ENCODE data around the gene SERPINA1. TPM values are rescaled to one million over a fixed set of nuclear protein-coding genes. Genes with fewer than 3 reads are reported as not detected.

The SERPINA1 gene
- total and polyA plus RNA-seq, 2 of the 13 experiments (the other 11 are each of a cell fraction or from before 2014, with no cell fraction given), result 3,266 to 11,015 TPM

DNA sequence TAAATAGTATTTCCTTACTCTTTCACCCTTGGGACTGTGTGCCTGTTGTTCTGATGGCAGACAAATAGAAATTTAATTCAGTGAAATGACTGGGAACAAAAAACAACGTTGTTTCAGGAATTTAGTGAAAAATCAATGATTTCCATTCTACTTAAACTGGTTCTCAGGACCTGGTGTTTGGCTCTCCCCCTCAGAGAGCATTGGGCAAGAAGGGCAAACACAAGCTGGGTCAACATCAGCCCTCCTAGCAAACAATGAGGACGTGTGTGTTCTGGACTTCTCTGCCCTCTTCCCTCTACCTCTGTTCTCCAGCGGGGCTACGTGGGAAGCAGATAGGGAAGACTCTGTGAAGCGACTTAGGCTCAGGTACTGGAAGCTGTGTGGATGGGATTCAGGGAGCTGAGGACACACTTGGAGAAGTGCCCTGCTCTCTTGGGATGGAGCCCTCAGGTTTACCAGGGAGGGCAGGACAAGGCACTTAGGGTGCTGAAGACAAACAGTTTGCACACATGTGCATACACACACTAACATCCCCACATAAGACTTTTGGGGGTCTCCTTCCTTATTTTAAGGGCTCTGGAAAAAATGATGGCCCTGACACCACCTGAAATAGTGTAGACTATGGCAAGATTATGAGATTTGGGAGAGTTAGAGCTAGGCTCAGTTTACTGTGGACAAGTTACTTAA is 7.6 kb upstream of the SERPINA1 start (continued):
- TF ChIP-seq KAT2B (IDR thresholded peaks at IDR 0.05; ENCODE audit: borderline replicate concordance, low read depth, low read length), result peak; percentile 28; the same call in 1 of the 2 replicates
- peak; percentile 98 for TF ChIP-seq CEBPB (IDR thresholded peaks at IDR 0.05; ENCODE audit: borderline replicate concordance, low read depth, low read length)
- 0 out of 2 replicates have a peak, but pooled peaks have one; percentile 26 for TF ChIP-seq ZNF12 (CRISPR knock-in tag; IDR thresholded peaks at IDR 0.05)
- no peak for TF ChIP-seq ZNF547 (CRISPR knock-in tag; IDR thresholded peaks at IDR 0.05)
- no peak for TF ChIP-seq PCBP1 (IDR thresholded peaks at IDR 0.05; ENCODE audit: borderline replicate concordance, low read depth, low read length)
- peak; percentile 74; the same call in 1 of the 2 replicates for TF ChIP-seq ZSCAN31 (CRISPR knock-in tag; IDR thresholded peaks at IDR 0.05; ENCODE audit: low read depth)
- TF ChIP-seq MEIS2 (CRISPR knock-in tag; IDR thresholded peaks at IDR 0.05), result peak; percentile 40; the same call in 1 of the 2 replicates
- TF ChIP-seq ARNT (IDR thresholded peaks at IDR 0.05), result no peak
- TF ChIP-seq, protein P1, sequence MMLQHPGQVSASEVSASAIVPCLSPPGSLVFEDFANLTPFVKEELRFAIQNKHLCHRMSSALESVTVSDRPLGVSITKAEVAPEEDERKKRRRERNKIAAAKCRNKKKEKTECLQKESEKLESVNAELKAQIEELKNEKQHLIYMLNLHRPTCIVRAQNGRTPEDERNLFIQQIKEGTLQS (CRISPR knock-in tag; IDR thresholded peaks at IDR 0.05), result peak; percentile 60; the same call in 1 of the 2 replicates
- TF ChIP-seq MNT (IDR thresholded peaks at IDR 0.05), result no peak
- TF ChIP-seq ATF1 (CRISPR knock-in tag; IDR thresholded peaks at IDR 0.05), result 0 out of 2 replicates have a peak, but pooled peaks have one; percentile 13
- 0 out of 2 replicates have a peak, but pooled peaks have one; percentile 25 for TF ChIP-seq MXD4 (CRISPR knock-in tag; IDR thresholded peaks at IDR 0.05)
- peak; percentile 75 for TF ChIP-seq THAP11 (CRISPR knock-in tag; IDR thresholded peaks at IDR 0.05)
- TF ChIP-seq ADNP (CRISPR knock-in tag; IDR thresholded peaks at IDR 0.05), result no peak
- TF ChIP-seq PRPF4 (IDR thresholded peaks at IDR 0.05; ENCODE audit: low read depth, low read length, poor library complexity, severe bottlenecking), result no peak
- peak; percentile 81 for TF ChIP-seq MEF2D (CRISPR knock-in tag; IDR thresholded peaks at IDR 0.05)
- peak; percentile 72; the same call in 1 of the 2 replicates for TF ChIP-seq SALL2 (CRISPR knock-in tag; IDR thresholded peaks at IDR 0.05)
- peak; percentile 44; the same call in 1 of the 2 replicates for TF ChIP-seq ZNF3 (CRISPR knock-in tag; IDR thresholded peaks at IDR 0.05)
- TF ChIP-seq ZNF232 (CRISPR knock-in tag; IDR thresholded peaks at IDR 0.05; ENCODE audit: borderline replicate concordance), result no peak
- 0 out of 2 replicates have a peak, but pooled peaks have one; percentile 5 for TF ChIP-seq CREB1 (IDR thresholded peaks at IDR 0.05)
- TF ChIP-seq CREB1 (CRISPR knock-in tag; IDR thresholded peaks at IDR 0.05), result no peak; the same call in 1 of the 2 replicates
- no peak for TF ChIP-seq ZNF607 (CRISPR knock-in tag; IDR thresholded peaks at IDR 0.05; ENCODE audit: borderline replicate concordance)
- no peak for TF ChIP-seq TBL1XR1 (IDR thresholded peaks at IDR 0.05; ENCODE audit: borderline replicate concordance, low read length, partially characterized antibody)
- peak; percentile 87; the same call in 1 of the 2 replicates for TF ChIP-seq NCOA1 (CRISPR knock-in tag; IDR thresholded peaks at IDR 0.05)
- TF ChIP-seq, protein P2, sequence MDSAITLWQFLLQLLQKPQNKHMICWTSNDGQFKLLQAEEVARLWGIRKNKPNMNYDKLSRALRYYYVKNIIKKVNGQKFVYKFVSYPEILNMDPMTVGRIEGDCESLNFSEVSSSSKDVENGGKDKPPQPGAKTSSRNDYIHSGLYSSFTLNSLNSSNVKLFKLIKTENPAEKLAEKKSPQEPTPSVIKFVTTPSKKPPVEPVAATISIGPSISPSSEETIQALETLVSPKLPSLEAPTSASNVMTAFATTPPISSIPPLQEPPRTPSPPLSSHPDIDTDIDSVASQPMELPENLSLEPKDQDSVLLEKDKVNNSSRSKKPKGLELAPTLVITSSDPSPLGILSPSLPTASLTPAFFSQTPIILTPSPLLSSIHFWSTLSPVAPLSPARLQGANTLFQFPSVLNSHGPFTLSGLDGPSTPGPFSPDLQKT (CRISPR knock-in tag; IDR thresholded peaks at IDR 0.05; ENCODE audit: borderline replicate concordance), result no peak
- peak; percentile 95 for TF ChIP-seq PATZ1 (CRISPR knock-in tag; IDR thresholded peaks at IDR 0.05)
- TF ChIP-seq SETDB1 (CRISPR knock-in tag; IDR thresholded peaks at IDR 0.05; ENCODE audit: borderline replicate concordance), result no peak
- peak; percentile 70; the same call in 1 of the 2 replicates for TF ChIP-seq ZNF501 (CRISPR knock-in tag; IDR thresholded peaks at IDR 0.05)
